H1 (cell line): ENCODE results near the gene RNF38. TPM values are rescaled to one million over a fixed set of nuclear protein-coding genes. Genes with fewer than 3 reads are reported as not detected.

Experiments
- BCL11A ChIP-seq, 2 experiments: IDR thresholded peaks; one replicate each; pipeline ENCODE4 v1.6.1; 2011; ENCODE audit warnings: low read depth in 2 of 2, low read length in 2 of 2, mild to moderate bottlenecking in 2 of 2
- E2F6 ChIP-seq: IDR thresholded peaks from 2 replicates; pipeline ENCODE4 v1.6.1; 2012; ENCODE audit warnings: inconsistent platforms
- POLR2AphosphoS5 ChIP-seq: IDR thresholded peaks from 2 replicates; pipeline ENCODE4 v1.6.1; 2011; ENCODE audit warnings: low read depth, low read length
- TAF1 ChIP-seq: IDR thresholded peaks from 2 replicates; pipeline ENCODE4 v1.6.1; 2011; ENCODE audit warnings: mild to moderate bottlenecking, low read depth, low read length
- USF2 ChIP-seq: IDR thresholded peaks from 2 replicates; pipeline ENCODE4 v1.6.1; 2011; ENCODE audit warnings: low read length, improper control_type of control experiment
- polyA plus RNA-seq, 7 experiments: library from polyadenylated mRNA; depleted of rRNA in 3 of 7; stranded (reverse) in 5 of 7; unstranded in 2 of 7; fragments of >200 nt in 5 of 7; fragments of 200-250 nt in 2 of 7; gene quantifications; 1 replicate in 5 of 7; 2 replicates in 1 of 7; 4 replicates in 1 of 7; pipeline versions ENCODE4 v1.2.1 to v1.2.3, GENCODE V29; 2011 to 2013; ENCODE audit warnings: missing spikeins in 2 of 7, mixed read lengths in 2 of 7
- total RNA-seq: library from RNA; stranded (reverse); fragmentation: NEBNext Ultra II Directional; extraction: Animal tissue kit (Norgen Biotek cat#: 25700); gene quantifications from 2 replicates; pipeline ENCODE4 v1.2.1, GENCODE V29; 2021

The RNF38 gene
- total and polyA plus RNA-seq, 2 of the 8 experiments (the other 6 are each of a cell fraction or from before 2014, with no cell fraction given), result 54.9 to 60.9 TPM

- TF ChIP-seq POLR2AphosphoS5 (no peak), TAF1 (no peak), BCL11A (IDR thresholded peaks at IDR 0.05; ENCODE audit: low read depth in 2 of 2, low read length in 2 of 2) (no peak), USF2 (no peak), E2F6 (no peak)
- TF ChIP-seq, all 59 proteins: peak for 0
Observed at GRCh38 chr9:36337002-36337401, 63.1 kb downstream of the RNF38 start (continued).
